ENCODE data around the gene ZNF45. TPM values are rescaled to one million over a fixed set of nuclear protein-coding genes. Genes with fewer than 3 reads are reported as not detected.

The ZNF45 gene
- total and polyA plus RNA-seq, 2 of the 13 experiments (the other 11 are each of a cell fraction or from before 2014, with no cell fraction given), result 2.4 to 11.3 TPM

DNA sequence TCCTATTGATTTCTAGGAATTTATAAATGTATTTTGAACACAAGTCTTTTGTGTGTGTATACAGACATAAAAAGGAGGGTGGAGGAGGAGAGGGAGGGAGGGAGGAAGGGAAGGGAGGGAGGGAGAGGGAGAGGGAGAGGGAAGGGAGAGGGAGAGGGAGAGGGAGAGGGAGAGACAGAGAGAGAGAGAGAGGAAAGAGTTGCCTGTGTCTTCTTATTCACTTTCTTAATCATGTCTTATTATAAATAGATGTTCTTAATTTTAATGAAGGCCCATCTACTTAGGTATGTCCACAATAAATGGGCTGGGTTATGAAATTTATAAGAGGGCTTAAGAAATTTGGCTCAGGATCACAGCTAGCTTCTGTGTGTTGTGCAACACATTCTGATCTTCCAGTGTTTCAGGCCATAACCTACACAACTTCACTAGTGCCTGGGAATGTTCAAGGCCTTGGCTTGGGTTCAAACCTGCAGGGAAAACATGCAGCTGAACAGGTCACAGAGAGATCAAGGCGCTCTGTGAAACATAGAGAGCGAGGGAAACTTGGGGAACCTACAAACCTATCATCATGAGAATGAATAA, 39.3 kb downstream of the ZNF45 start:
- H3K27ac ChIP-seq (ENCODE audit: extremely low read length, insufficient read depth, low read length), result no peak overlapping the region
- no peak overlapping the region for H3K4me2 ChIP-seq (ENCODE audit: low read depth, low read length)
- H3K27me3 ChIP-seq (ENCODE audit: control insufficient read depth in 1 of 2, insufficient read depth in 2 of 2, low read length in 2 of 2), result no peaks in the 10 kb centered on the region
- no peak overlapping the region for H3K4me3 ChIP-seq (replicated peaks in 1 of 3; ENCODE audit: insufficient read depth in 1 of 3, low read depth in 2 of 3, low read length in 3 of 3)
- H4K20me1 ChIP-seq (ENCODE audit: insufficient read depth, low read length), result no peaks in the 10 kb centered on the region
- ChIA-PET CTCF (ENCODE audit: low intra/inter-chr PET ratio, low total read pairs) (no interaction called here), POLR2A (no interaction called here)
- ATAC-seq (no peak), FAIRE-seq (no peak), DNase-seq (ENCODE audit: low spot score) (no peak)
- peaks cover 2% of the 10 kb centered on the region; the same call in 1 of the 2 replicates for H3K4me1 ChIP-seq (ENCODE audit: insufficient read depth, low read length)
- TF ChIP-seq, protein P1, sequence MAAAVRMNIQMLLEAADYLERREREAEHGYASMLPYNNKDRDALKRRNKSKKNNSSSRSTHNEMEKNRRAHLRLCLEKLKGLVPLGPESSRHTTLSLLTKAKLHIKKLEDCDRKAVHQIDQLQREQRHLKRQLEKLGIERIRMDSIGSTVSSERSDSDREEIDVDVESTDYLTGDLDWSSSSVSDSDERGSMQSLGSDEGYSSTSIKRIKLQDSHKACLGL (CRISPR knock-in tag; IDR thresholded peaks at IDR 0.05), result no peak
- TF ChIP-seq HNRNPK (IDR thresholded peaks at IDR 0.05; ENCODE audit: low read depth, low read length, poor library complexity, severe bottlenecking), result peak; percentile 90
- in situ Hi-C loops (cut with HindIII; ENCODE audit: extremely low pct_ligation_motif_present, low pct_unique_long_range_greater_than_20kb) (no loop called here), intact Hi-C loops (cut with micrococcal nuclease; ENCODE audit: unreplicated experiment) (no loop called here)
- no peaks in the 10 kb centered on the region for H3K79me2 ChIP-seq (ENCODE audit: insufficient read depth, low read length)
- 62% methylated on average over 2 of the region's 2 CpGs for WGBS (ENCODE audit: low lambda C conversion rate)
- H3K36me3 ChIP-seq (replicated peaks in 1 of 2; ENCODE audit: control insufficient read depth in 1 of 2, insufficient read depth in 2 of 2, low read length in 2 of 2), result no peaks in the 10 kb centered on the region
- H3K9me3 ChIP-seq (ENCODE audit: low read length), result peaks cover 56% of the 10 kb centered on the region
- H3K9ac ChIP-seq (ENCODE audit: insufficient read depth, low read depth, low read length), result no peak overlapping the region
- H2AFZ ChIP-seq (ENCODE audit: low read length), result no peak overlapping the region
- no TSS peak for BruUV-seq (replicated peaks)

DNA sequence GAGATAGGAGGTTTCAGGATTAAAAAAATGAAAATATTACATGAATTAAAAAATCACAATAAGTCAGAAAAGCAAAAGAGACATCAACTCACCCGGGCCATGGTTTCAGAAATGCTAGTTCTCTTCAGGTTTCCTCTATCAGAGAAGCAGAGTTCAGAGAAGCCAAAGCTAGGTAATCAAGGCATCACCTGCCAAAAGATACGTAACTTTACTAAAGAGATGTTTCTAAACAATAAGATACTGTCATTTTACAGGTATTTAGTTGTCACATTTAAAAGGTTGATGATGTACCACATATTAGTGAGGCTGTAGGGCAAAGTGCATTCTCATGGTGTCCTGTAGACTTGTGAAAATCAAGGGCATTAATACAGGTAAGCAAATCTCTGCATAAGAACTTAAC, 51.2 kb downstream of the ZNF45 start, which contains the start of gene ZNF404:
TSS of gene ZNF404 (minus strand) at position 101 of the 400 bp plus-strand sequence.
- in situ Hi-C loops (cut with HindIII; ENCODE audit: extremely low pct_ligation_motif_present, low pct_unique_long_range_greater_than_20kb) (no loop called here), intact Hi-C loops (cut with micrococcal nuclease; ENCODE audit: unreplicated experiment) (no loop called here)
- ChIA-PET CTCF (ENCODE audit: low intra/inter-chr PET ratio, low total read pairs) (no interaction called here), POLR2A (no interaction called here)
- FAIRE-seq (no peak), ATAC-seq (no peak), DNase-seq (ENCODE audit: low spot score) (no peak)
- Histone ChIP-seq H2AFZ (ENCODE audit: low read length) (no peak within 1 kb of the TSS), H3K36me3 (replicated peaks in 1 of 2; ENCODE audit: control insufficient read depth in 1 of 2, insufficient read depth in 2 of 2, low read length in 2 of 2) (no peaks in the 10 kb centered on the region), H3K27ac (ENCODE audit: extremely low read length, insufficient read depth, low read length) (no peak within 1 kb of the TSS), H3K79me2 (ENCODE audit: insufficient read depth, low read length) (no peaks in the 10 kb centered on the region), H3K4me3 (replicated peaks in 1 of 3; ENCODE audit: insufficient read depth in 1 of 3, low read depth in 2 of 3, low read length in 3 of 3) (no peak within 1 kb of the TSS), H3K9me3 (ENCODE audit: low read length) (peaks cover 83% of the 10 kb centered on the region), H3K9ac (ENCODE audit: insufficient read depth, low read depth, low read length) (no peak within 1 kb of the TSS), H3K27me3 (ENCODE audit: control insufficient read depth in 1 of 2, insufficient read depth in 2 of 2, low read length in 2 of 2) (no peaks in the 10 kb centered on the region), H4K20me1 (ENCODE audit: insufficient read depth, low read length) (no peaks in the 10 kb centered on the region), H3K4me2 (ENCODE audit: low read depth, low read length) (no peak within 1 kb of the TSS), H3K4me1 (ENCODE audit: insufficient read depth, low read length) (no peaks in the 10 kb centered on the region)
- no TSS peak for BruUV-seq (replicated peaks)
- WGBS (ENCODE audit: low lambda C conversion rate), result 24% methylated on average over 2 of the region's 2 CpGs
- TF ChIP-seq, protein P2, sequence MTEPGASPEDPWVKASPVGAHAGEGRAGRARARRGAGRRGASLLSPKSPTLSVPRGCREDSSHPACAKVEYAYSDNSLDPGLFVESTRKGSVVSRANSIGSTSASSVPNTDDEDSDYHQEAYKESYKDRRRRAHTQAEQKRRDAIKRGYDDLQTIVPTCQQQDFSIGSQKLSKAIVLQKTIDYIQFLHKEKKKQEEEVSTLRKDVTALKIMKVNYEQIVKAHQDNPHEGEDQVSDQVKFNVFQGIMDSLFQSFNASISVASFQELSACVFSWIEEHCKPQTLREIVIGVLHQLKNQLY (CRISPR knock-in tag; IDR thresholded peaks at IDR 0.05), result no peak
- TF ChIP-seq KDM5B (CRISPR knock-in tag; IDR thresholded peaks at IDR 0.05; ENCODE audit: borderline replicate concordance), result no peak
- TF ChIP-seq HMG20B (CRISPR knock-in tag; conservative IDR thresholded peaks at IDR 0.05), result no peak
- TF ChIP-seq CHD4 (IDR thresholded peaks at IDR 0.05; ENCODE audit: borderline replicate concordance, low read length), result no peak
- TF ChIP-seq, protein P3, sequence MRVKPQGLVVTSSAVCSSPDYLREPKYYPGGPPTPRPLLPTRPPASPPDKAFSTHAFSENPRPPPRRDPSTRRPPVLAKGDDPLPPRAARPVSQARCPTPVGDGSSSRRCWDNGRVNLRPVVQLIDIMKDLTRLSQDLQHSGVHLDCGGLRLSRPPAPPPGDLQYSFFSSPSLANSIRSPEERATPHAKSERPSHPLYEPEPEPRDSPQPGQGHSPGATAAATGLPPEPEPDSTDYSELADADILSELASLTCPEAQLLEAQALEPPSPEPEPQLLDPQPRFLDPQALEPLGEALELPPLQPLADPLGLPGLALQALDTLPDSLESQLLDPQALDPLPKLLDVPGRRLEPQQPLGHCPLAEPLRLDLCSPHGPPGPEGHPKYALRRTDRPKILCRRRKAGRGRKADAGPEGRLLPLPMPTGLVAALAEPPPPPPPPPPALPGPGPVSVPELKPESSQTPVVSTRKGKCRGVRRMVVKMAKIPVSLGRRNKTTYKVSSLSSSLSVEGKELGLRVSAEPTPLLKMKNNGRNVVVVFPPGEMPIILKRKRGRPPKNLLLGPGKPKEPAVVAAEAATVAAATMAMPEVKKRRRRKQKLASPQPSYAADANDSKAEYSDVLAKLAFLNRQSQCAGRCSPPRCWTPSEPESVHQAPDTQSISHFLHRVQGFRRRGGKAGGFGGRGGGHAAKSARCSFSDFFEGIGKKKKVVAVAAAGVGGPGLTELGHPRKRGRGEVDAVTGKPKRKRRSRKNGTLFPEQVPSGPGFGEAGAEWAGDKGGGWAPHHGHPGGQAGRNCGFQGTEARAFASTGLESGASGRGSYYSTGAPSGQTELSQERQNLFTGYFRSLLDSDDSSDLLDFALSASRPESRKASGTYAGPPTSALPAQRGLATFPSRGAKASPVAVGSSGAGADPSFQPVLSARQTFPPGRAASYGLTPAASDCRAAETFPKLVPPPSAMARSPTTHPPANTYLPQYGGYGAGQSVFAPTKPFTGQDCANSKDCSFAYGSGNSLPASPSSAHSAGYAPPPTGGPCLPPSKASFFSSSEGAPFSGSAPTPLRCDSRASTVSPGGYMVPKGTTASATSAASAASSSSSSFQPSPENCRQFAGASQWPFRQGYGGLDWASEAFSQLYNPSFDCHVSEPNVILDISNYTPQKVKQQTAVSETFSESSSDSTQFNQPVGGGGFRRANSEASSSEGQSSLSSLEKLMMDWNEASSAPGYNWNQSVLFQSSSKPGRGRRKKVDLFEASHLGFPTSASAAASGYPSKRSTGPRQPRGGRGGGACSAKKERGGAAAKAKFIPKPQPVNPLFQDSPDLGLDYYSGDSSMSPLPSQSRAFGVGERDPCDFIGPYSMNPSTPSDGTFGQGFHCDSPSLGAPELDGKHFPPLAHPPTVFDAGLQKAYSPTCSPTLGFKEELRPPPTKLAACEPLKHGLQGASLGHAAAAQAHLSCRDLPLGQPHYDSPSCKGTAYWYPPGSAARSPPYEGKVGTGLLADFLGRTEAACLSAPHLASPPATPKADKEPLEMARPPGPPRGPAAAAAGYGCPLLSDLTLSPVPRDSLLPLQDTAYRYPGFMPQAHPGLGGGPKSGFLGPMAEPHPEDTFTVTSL (CRISPR knock-in tag; IDR thresholded peaks at IDR 0.05; ENCODE audit: borderline replicate concordance), result no peak
- TF ChIP-seq NCOA5 (CRISPR knock-in tag; IDR thresholded peaks at IDR 0.05), result no peak
- no peak for TF ChIP-seq AGO1 (IDR thresholded peaks at IDR 0.05; ENCODE audit: low read depth, low read length, poor library complexity, severe bottlenecking)
- no peak for TF ChIP-seq ELF3 (CRISPR knock-in tag; IDR thresholded peaks at IDR 0.05)
- TF ChIP-seq RBAK (CRISPR knock-in tag; IDR thresholded peaks at IDR 0.05), result no peak
- no peak for TF ChIP-seq TOE1 (CRISPR knock-in tag; IDR thresholded peaks at IDR 0.05)
